Measurements from ENCODE around the gene PDS5A. TPM values are rescaled to one million over a fixed set of nuclear protein-coding genes. Genes with fewer than 3 reads are reported as not detected.
A peak's percentile ranks its signal among the peaks of the same experiment; 100 is the strongest.
"Not testable (repeated sequence)": the region's sequence is repeated elsewhere in the genome, so short reads cannot be mapped to it uniquely, and the experiment has no call there.

The PDS5A gene
- polyA plus RNA-seq, 3 donors, result 14.2 to 19.4 (median 17.7) TPM

GRCh38 chr4:39846120-39846519 lies 131.6 kb downstream of the PDS5A start:
- 93% methylated on average over 5 of the region's 12 CpGs for WGBS (ENCODE audit: insufficient coverage)
- Mint-ChIP-seq H3K4me1 (no peaks in the 10 kb centered on the region), H3K9me3 (no peaks in the 10 kb centered on the region), H3K27me3 (ENCODE audit: low read depth in 3 of 3) (no peaks in the 10 kb centered on the region), H3K27ac (no peak overlapping the region), H3K36me3 (peaks cover 49 to 64% of the 10 kb centered on the region in 2 donors), H3K4me3 (no peak overlapping the region)
- Histone ChIP-seq H4K20me1 (ENCODE audit: insufficient read depth, low read length) (no peaks in the 10 kb centered on the region), H2AFZ (ENCODE audit: insufficient read depth, low read depth, low read length, poor library complexity, severe bottlenecking) (no peak overlapping the region), H3K9me3 (replicated peaks in 1 of 2; ENCODE audit: control insufficient read depth in 1 of 2, insufficient read depth in 1 of 2, low read length in 2 of 2) (no peaks in the 10 kb centered on the region), H3K27me3 (ENCODE audit: control insufficient read depth in 2 of 2, insufficient read depth in 2 of 2, low read length in 2 of 2) (no peaks in the 10 kb centered on the region), H3K4me2 (replicated peaks; ENCODE audit: extremely low read depth, low read length, poor library complexity, severe bottlenecking) (no peak overlapping the region), H3K4me3 (replicated peaks in 1 of 3; ENCODE audit: low read depth in 2 of 3, low read length in 3 of 3) (no peak overlapping the region), H3K36me3 (replicated peaks in 1 of 2; ENCODE audit: control insufficient read depth in 1 of 2, insufficient read depth in 2 of 2, low read length in 2 of 2) (peaks cover 65 to 91% of the 10 kb centered on the region in 2 donors), H3K79me2 (ENCODE audit: insufficient read depth, low read length) (no peaks in the 10 kb centered on the region), H3K27ac (ENCODE audit: low read depth in 1 of 2, low read length in 2 of 2) (no peak overlapping the region), H3K9ac (ENCODE audit: insufficient read depth, low read length, poor library complexity, severe bottlenecking) (no peak overlapping the region), H3K4me1 (ENCODE audit: control insufficient read depth in 1 of 2, insufficient read depth in 2 of 2, low read length in 2 of 2) (no peaks in the 10 kb centered on the region)
- DNase-seq, result no peak
- TF ChIP-seq CTCF (IDR thresholded peaks at IDR 0.05), result no peak
- intact Hi-C loops (cut with micrococcal nuclease), result no loop called here

- Mint-ChIP-seq H3K9me3 (no peaks in the 10 kb centered on the region), H3K36me3 (peaks cover 65 to 76% of the 10 kb centered on the region in 2 donors), H3K4me3 (no peak overlapping the region), H3K27me3 (ENCODE audit: low read depth in 3 of 3) (peaks cover 0 to 1% (median 0%) of the 10 kb centered on the region in 3 donors), H3K27ac (peak overlapping the region in 1 of 7 donors; percentile 11), H3K4me1 (no peaks in the 10 kb centered on the region)
- no peaks in the 10 kb centered on the region for H4K20me1 ChIP-seq (ENCODE audit: insufficient read depth, low read length)
- WGBS (ENCODE audit: insufficient coverage), result no CpG with 5 or more reads among the region's 3 CpGs
- no peak overlapping the region for H3K4me3 ChIP-seq (replicated peaks in 1 of 3; ENCODE audit: low read depth in 2 of 3, low read length in 3 of 3)
- no peak overlapping the region for H3K9ac ChIP-seq (ENCODE audit: insufficient read depth, low read length, poor library complexity, severe bottlenecking)
- no peak for DNase-seq
- H3K27ac ChIP-seq (ENCODE audit: low read depth in 1 of 2, low read length in 2 of 2), result no peak overlapping the region
- no peak overlapping the region for H3K4me2 ChIP-seq (replicated peaks; ENCODE audit: extremely low read depth, low read length, poor library complexity, severe bottlenecking)
- H3K79me2 ChIP-seq (ENCODE audit: insufficient read depth, low read length), result no peaks in the 10 kb centered on the region
- no peaks in the 10 kb centered on the region for H3K27me3 ChIP-seq (ENCODE audit: control insufficient read depth in 2 of 2, insufficient read depth in 2 of 2, low read length in 2 of 2)
- no peak overlapping the region for H2AFZ ChIP-seq (ENCODE audit: insufficient read depth, low read depth, low read length, poor library complexity, severe bottlenecking)
- H3K4me1 ChIP-seq (ENCODE audit: control insufficient read depth in 1 of 2, insufficient read depth in 2 of 2, low read length in 2 of 2), result no peaks in the 10 kb centered on the region
- peaks cover 80 to 93% of the 10 kb centered on the region in 2 donors for H3K36me3 ChIP-seq (replicated peaks in 1 of 2; ENCODE audit: control insufficient read depth in 1 of 2, insufficient read depth in 2 of 2, low read length in 2 of 2)
- no peaks in the 10 kb centered on the region for H3K9me3 ChIP-seq (replicated peaks in 1 of 2; ENCODE audit: control insufficient read depth in 1 of 2, insufficient read depth in 1 of 2, low read length in 2 of 2)
- intact Hi-C loops (cut with micrococcal nuclease), result no loop called here
- no peak for TF ChIP-seq CTCF (IDR thresholded peaks at IDR 0.05)
These were observed 135.8 kb downstream of the PDS5A start for GRCh38 chr4:39841894-39842293.

- peaks cover 72 to 83% of the 10 kb centered on the region in 2 donors for H3K36me3 Mint-ChIP-seq
- H3K27me3 Mint-ChIP-seq (ENCODE audit: low read depth in 3 of 3); H3K4me3 ChIP-seq (replicated peaks in 1 of 3; ENCODE audit: low read depth in 2 of 3, low read length in 3 of 3); H3K4me2 ChIP-seq (replicated peaks; ENCODE audit: extremely low read depth, low read length, poor library complexity, severe bottlenecking); H3K4me1 Mint-ChIP-seq; H3K9me3 ChIP-seq (replicated peaks in 1 of 2; ENCODE audit: control insufficient read depth in 1 of 2, insufficient read depth in 1 of 2, low read length in 2 of 2); H3K79me2 ChIP-seq (ENCODE audit: insufficient read depth, low read length); H3K9ac ChIP-seq (ENCODE audit: insufficient read depth, low read length, poor library complexity, severe bottlenecking); H3K27me3 ChIP-seq (ENCODE audit: control insufficient read depth in 2 of 2, insufficient read depth in 2 of 2, low read length in 2 of 2); DNase-seq; intact Hi-C loops (cut with micrococcal nuclease); H4K20me1 ChIP-seq (ENCODE audit: insufficient read depth, low read length); H2AFZ ChIP-seq (ENCODE audit: insufficient read depth, low read depth, low read length, poor library complexity, severe bottlenecking); H3K4me3 Mint-ChIP-seq; H3K27ac ChIP-seq (ENCODE audit: low read depth in 1 of 2, low read length in 2 of 2); H3K4me1 ChIP-seq (ENCODE audit: control insufficient read depth in 1 of 2, insufficient read depth in 2 of 2, low read length in 2 of 2); H3K9me3 Mint-ChIP-seq: not testable (repeated sequence)
- WGBS (ENCODE audit: insufficient coverage), result 98% methylated on average over 12 of the region's 14 CpGs
- peak overlapping the region in 3 of 7 donors; percentile 9 to 35 (median 31) for H3K27ac Mint-ChIP-seq
- peaks cover 78 to 93% of the 10 kb centered on the region in 2 donors for H3K36me3 ChIP-seq (replicated peaks in 1 of 2; ENCODE audit: control insufficient read depth in 1 of 2, insufficient read depth in 2 of 2, low read length in 2 of 2)
These were observed 137.2 kb downstream of the PDS5A start for GRCh38 chr4:39840516-39840915.
